Parathyroid adenoma (tissue), 2 donors: ENCODE results near the gene DYNLT1.
"Not testable (repeated sequence)": the region's sequence is repeated elsewhere in the genome, so short reads cannot be mapped to it uniquely, and the experiment has no call there.

Experiments used
- H2AFZ ChIP-seq: fragments of 300-600 bp; sonication (generic); one replicate; pipeline ENCODE4 v1.7.0; 2017; ENCODE audit warnings: antibody characterized with exemption, mild to moderate bottlenecking
- H3K27ac ChIP-seq: fragments of 300-600 bp; sonication (generic); one replicate; pipeline ENCODE4 v1.7.0; 2017
- H3K27me3 ChIP-seq: fragments of 300-600 bp; sonication (generic); one replicate; pipeline ENCODE4 v1.7.0; 2017; ENCODE audit warnings: low read length; ENCODE audit not compliant: control insufficient read depth, insufficient read depth
- H3K36me3 ChIP-seq: fragments of 300-600 bp; sonication (generic); one replicate; pipeline ENCODE4 v1.7.0; 2017; ENCODE audit warnings: low read length; ENCODE audit not compliant: control insufficient read depth, insufficient read depth
- H3K4me1 ChIP-seq: fragments of 300-600 bp; sonication (generic); one replicate; pipeline ENCODE4 v1.7.0; 2017; ENCODE audit warnings: control low read depth
- H3K4me2 ChIP-seq: fragments of 300-600 bp; sonication (generic); one replicate; pipeline ENCODE4 v1.7.0; 2017; ENCODE audit warnings: low read length
- H3K4me3 ChIP-seq: fragments of 300-600 bp; sonication (generic); one replicate; pipeline ENCODE4 v1.7.0; 2017; ENCODE audit warnings: low read depth, low read length
- H3K79me2 ChIP-seq: fragments of 300-600 bp; sonication (generic); one replicate; pipeline ENCODE4 v1.7.0; 2017; ENCODE audit warnings: control low read depth
- H3K9ac ChIP-seq: fragments of 300-600 bp; sonication (generic); one replicate; pipeline ENCODE4 v1.7.0; 2017; ENCODE audit warnings: mild to moderate bottlenecking
- H3K9me3 ChIP-seq: fragments of 300-600 bp; sonication (generic); one replicate; pipeline ENCODE4 v1.7.0; 2017; ENCODE audit warnings: low read length; ENCODE audit not compliant: control insufficient read depth
- TF ChIP-seq, protein P1 (sequence below): fragments of 300-600 bp; sonication (generic); IDR thresholded peaks from one replicate; pipeline ENCODE4 v1.7.0; 2017; ENCODE audit warnings: antibody characterized with exemption, mild to moderate bottlenecking
- donor health status: primary hyperparathyroidism.

DYNLT1 gene

DNA sequence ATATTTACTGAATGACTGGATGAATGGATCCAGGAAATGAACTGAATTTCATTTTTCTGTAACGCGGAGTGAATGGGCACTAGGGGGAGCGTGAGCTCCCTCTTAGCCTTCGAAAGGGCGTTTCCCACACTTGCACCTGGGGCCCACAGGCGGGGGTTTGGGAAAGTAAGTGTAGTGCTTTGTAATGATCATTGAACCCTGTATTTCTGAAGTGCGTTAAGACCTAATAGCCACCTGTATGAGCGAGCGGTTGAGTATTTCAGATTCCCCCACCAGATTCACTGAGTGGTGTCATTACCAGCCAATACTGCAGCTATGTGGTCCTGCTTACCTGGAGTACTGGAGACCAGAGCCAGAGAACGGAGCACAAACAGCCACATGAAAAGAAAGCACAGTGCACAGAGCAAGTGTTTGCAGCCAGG, 15.8 kb upstream of the DYNLT1 start:
- no peak overlapping the region for H2AFZ ChIP-seq
- H3K9ac ChIP-seq, result no peak overlapping the region
- H3K27me3 ChIP-seq, result no peaks in the 10 kb centered on the region
- H3K36me3 ChIP-seq, result no peaks in the 10 kb centered on the region
- no peak overlapping the region for H3K4me2 ChIP-seq
- H3K9me3 ChIP-seq, result no peaks in the 10 kb centered on the region
- no peak overlapping the region for H3K4me3 ChIP-seq
- H3K27ac ChIP-seq, result no peak overlapping the region
- H3K4me1 ChIP-seq, result peaks cover 21% of the 10 kb centered on the region
- TF ChIP-seq, protein P1, sequence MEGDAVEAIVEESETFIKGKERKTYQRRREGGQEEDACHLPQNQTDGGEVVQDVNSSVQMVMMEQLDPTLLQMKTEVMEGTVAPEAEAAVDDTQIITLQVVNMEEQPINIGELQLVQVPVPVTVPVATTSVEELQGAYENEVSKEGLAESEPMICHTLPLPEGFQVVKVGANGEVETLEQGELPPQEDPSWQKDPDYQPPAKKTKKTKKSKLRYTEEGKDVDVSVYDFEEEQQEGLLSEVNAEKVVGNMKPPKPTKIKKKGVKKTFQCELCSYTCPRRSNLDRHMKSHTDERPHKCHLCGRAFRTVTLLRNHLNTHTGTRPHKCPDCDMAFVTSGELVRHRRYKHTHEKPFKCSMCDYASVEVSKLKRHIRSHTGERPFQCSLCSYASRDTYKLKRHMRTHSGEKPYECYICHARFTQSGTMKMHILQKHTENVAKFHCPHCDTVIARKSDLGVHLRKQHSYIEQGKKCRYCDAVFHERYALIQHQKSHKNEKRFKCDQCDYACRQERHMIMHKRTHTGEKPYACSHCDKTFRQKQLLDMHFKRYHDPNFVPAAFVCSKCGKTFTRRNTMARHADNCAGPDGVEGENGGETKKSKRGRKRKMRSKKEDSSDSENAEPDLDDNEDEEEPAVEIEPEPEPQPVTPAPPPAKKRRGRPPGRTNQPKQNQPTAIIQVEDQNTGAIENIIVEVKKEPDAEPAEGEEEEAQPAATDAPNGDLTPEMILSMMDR, result peak; percentile 72
- H3K79me2 ChIP-seq, result no peaks in the 10 kb centered on the region

DNA sequence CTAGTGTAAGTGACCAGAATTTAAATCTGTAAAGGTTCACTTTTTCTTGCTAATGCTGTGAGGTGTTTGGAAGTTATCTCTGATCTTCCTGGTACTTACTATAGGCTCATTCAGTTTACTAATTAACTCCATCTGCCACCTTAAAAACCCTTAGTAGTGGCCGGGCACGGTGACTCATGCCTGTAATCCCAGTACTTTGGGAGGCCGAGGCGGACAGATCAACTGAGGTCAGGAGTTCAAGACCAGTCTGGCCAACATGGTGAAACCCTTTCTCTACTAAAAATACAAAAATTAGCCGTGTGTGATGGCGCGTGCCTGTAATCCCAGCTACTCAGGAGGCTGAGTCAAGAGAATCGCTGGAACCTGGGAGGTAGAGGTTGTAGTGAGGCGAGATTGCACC, 12.4 kb upstream of the DYNLT1 start:
- not testable (repeated sequence) for H3K9ac ChIP-seq, H3K4me2 ChIP-seq, H3K4me3 ChIP-seq, H3K27me3 ChIP-seq, H3K27ac ChIP-seq, H3K36me3 ChIP-seq, H2AFZ ChIP-seq, H3K79me2 ChIP-seq, H3K9me3 ChIP-seq
- H3K4me1 ChIP-seq, result peaks cover 14% of the 10 kb centered on the region

DNA sequence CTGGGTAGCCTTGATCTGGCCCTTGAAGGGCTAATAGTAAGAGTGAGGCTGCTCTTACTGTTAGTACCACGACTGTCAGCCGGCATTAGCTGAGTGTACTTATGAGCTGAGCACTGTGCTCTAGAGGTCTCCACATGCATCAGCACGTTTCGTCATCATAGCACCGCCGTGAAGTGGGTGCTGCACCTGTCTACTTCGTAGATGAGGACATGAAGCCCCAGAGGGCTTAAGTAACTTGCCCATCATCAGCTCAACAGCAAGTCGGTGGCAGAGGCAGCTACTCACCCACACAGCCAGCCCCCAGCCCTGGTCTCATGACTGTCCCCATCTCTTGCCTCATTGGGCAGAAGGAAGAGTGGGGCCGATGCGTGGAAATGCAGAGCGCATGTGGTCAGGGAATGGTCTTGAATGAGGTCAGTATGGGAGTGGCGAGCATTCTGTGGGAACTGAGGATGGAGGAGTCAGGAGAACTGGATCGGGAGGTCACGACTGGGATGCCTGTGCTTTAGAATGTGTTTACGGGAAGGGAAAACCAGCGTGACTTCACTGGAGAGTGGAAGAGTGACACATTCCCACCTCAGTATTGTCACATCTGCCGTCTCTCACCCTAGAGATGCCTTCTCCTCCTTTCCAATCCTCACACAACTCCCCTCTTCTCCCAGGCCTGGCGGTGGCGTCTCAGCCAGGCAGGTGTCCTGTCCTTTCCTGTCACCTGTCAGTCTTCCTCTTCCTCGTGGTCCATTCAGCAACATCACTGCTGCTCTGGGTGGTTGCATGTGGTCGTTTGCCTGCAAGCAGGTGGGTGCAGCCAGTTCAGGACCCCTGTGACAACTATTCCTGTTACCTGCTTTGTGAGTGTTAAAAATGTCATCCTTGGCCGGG, 11.3 kb upstream of the DYNLT1 start:
- Histone ChIP-seq H3K79me2 (no peaks in the 10 kb centered on the region), H3K4me1 (peaks cover 14% of the 10 kb centered on the region), H3K36me3 (no peaks in the 10 kb centered on the region), H3K27ac (peak overlapping the region; percentile 42), H3K9ac (no peak overlapping the region), H3K9me3 (no peaks in the 10 kb centered on the region), H3K4me2 (peak overlapping the region; percentile 37), H3K4me3 (no peak overlapping the region), H3K27me3 (no peaks in the 10 kb centered on the region), H2AFZ (peak overlapping the region; percentile 69)
- TF ChIP-seq, protein P1, result no peak

DNA sequence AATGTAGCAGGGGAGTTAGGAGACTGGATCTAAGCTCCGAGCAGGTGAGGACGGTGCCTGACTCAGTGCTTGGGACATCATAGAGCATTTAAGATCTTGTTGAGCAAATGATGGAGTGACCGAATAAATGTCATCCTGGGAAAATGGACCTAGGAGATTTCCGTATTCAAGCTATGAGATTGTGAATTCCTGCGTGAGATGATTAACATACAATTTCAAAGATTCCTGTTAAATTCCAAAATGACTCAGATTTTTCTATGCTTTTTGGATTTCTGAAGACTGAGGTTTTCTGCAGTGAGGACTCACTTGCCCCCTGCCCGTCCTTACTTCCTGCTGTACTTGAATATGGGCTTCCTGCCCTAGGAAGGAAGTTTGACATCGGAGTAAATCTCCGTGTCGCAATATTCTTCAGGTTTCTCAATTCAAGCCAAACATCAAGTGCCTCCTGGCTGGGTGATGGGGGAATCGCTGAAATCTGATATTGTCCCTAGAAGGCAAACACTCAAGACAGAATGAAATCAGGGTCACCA, 10.5 kb upstream of the DYNLT1 start:
- no peaks in the 10 kb centered on the region for H3K27me3 ChIP-seq
- H3K36me3 ChIP-seq, result no peaks in the 10 kb centered on the region
- H3K4me1 ChIP-seq, result peaks cover 14% of the 10 kb centered on the region
- no peaks in the 10 kb centered on the region for H3K9me3 ChIP-seq
- H2AFZ ChIP-seq, result peak overlapping the region; percentile 69
- TF ChIP-seq, protein P1, result peak; percentile 16
- H3K4me2 ChIP-seq, result peak overlapping the region; percentile 37
- peak overlapping the region; percentile 42 for H3K27ac ChIP-seq
- H3K4me3 ChIP-seq, result no peak overlapping the region
- no peaks in the 10 kb centered on the region for H3K79me2 ChIP-seq
- no peak overlapping the region for H3K9ac ChIP-seq

DNA sequence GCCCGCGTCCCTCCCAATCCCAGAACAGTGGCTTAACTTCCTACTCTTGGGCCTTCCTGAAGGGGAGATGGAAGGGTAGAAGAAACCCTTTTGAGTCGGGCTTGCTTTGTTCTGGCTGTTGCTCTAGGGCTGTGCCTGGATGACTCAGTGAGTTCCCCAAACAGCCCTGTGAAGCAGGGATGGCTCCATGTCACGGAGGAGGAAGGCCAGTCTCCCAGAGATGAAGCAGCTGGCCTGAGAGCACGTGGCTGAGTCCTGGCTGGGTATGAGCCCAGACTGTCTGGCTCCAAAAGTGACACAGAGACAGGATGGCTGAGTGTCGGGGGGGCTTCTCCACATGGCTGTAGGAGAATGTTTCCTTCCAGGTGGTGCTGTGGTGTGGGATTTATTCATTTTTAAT, 10.0 kb upstream of the DYNLT1 start:
- no peaks in the 10 kb centered on the region for H3K9me3 ChIP-seq
- H3K36me3 ChIP-seq, result no peaks in the 10 kb centered on the region
- no peak overlapping the region for H3K9ac ChIP-seq
- no peak overlapping the region for H3K4me3 ChIP-seq
- no peaks in the 10 kb centered on the region for H3K79me2 ChIP-seq
- TF ChIP-seq, protein P1, result no peak
- H3K27ac ChIP-seq, result peak overlapping the region; percentile 43
- H2AFZ ChIP-seq, result peak overlapping the region; percentile 16
- H3K4me2 ChIP-seq, result no peak overlapping the region
- peaks cover 14% of the 10 kb centered on the region for H3K4me1 ChIP-seq
- H3K27me3 ChIP-seq, result no peaks in the 10 kb centered on the region
